ENCODE results near the gene OR2F1. TPM values are rescaled to one million over a fixed set of nuclear protein-coding genes. Genes with fewer than 3 reads are reported as not detected.

OR2F1 gene
- total RNA-seq, 1 experiment from 2014 or later: not detected

- TF ChIP-seq CTCF (IDR thresholded peaks at IDR 0.05 in 2 of 3, conservative IDR thresholded peaks at IDR 0.05 in 1 of 3; ENCODE audit: borderline replicate concordance in 1 of 3, insufficient read depth in 1 of 3, low read depth in 2 of 3, low read length in 2 of 3): no peak
These were observed 46.5 kb upstream of the OR2F1 start (continued) for GRCh38 chr7:143908120-143908519.

GRCh38 chr7:143909863-143910262 lies 44.8 kb upstream of the OR2F1 start:
- no peak for DNase-seq (ENCODE audit: low read depth, low spot score)
- Histone ChIP-seq H3K9me3 (ENCODE audit: control insufficient read depth in 1 of 2, insufficient read depth in 1 of 2, low read depth in 1 of 2, low read length in 2 of 2) (no peaks in the 10 kb centered on the region), H4K20me1 (ENCODE audit: insufficient read depth) (no peaks in the 10 kb centered on the region), H3K27me3 (ENCODE audit: insufficient read depth, low read length) (no peaks in the 10 kb centered on the region), H3K4me3 (replicated peaks in 1 of 2; ENCODE audit: low read depth in 1 of 2, low read length in 2 of 2) (no peak overlapping the region), H3K4me2 (ENCODE audit: low read length) (no peak overlapping the region), H3K9ac (ENCODE audit: low read length) (no peak overlapping the region), H3K4me1 (ENCODE audit: control insufficient read depth in 1 of 2, insufficient read depth in 2 of 2, low read length in 2 of 2) (no peaks in the 10 kb centered on the region), H3K79me2 (ENCODE audit: insufficient read depth, low read length) (no peaks in the 10 kb centered on the region), H3K27ac (ENCODE audit: low read depth, low read length) (no peak overlapping the region), H3K36me3 (ENCODE audit: control insufficient read depth in 1 of 2, insufficient read depth in 2 of 2, low read length in 2 of 2) (no peaks in the 10 kb centered on the region), H3K9me2 (ENCODE audit: insufficient read depth) (no peaks in the 10 kb centered on the region), H2AFZ (ENCODE audit: low read depth, low read length, poor library complexity, severe bottlenecking) (no peak overlapping the region)
- TF ChIP-seq CEBPB (IDR thresholded peaks at IDR 0.05; ENCODE audit: low read depth) (no peak), YY1 (IDR thresholded peaks at IDR 0.05; ENCODE audit: extremely low read depth, insufficient replicate concordance, low read depth, low read length) (no peak), JUND (IDR thresholded peaks at IDR 0.05) (no peak), FOSL1 (IDR thresholded peaks at IDR 0.05; ENCODE audit: low read depth) (no peak), SIN3A (IDR thresholded peaks at IDR 0.05; ENCODE audit: low read depth) (no peak), SRF (IDR thresholded peaks at IDR 0.05; ENCODE audit: low read depth) (no peak), MAX (IDR thresholded peaks at IDR 0.05) (no peak), ZNF274 (IDR thresholded peaks at IDR 0.05; ENCODE audit: low read depth, low read length) (no peak), ZFX (IDR thresholded peaks at IDR 0.05) (no peak), ATF3 (IDR thresholded peaks at IDR 0.05) (no peak), SP1 (IDR thresholded peaks at IDR 0.05; ENCODE audit: low read depth) (no peak), EGR1 (IDR thresholded peaks at IDR 0.05; ENCODE audit: low read depth) (no peak), ZBTB33 (IDR thresholded peaks at IDR 0.05; ENCODE audit: extremely low read depth, insufficient replicate concordance, low read length) (no peak), CBX3 (IDR thresholded peaks at IDR 0.05; ENCODE audit: low read depth) (no peak), ELF1 (IDR thresholded peaks at IDR 0.05; ENCODE audit: borderline replicate concordance, low read depth) (no peak), TCF7L2 (IDR thresholded peaks at IDR 0.05; ENCODE audit: borderline replicate concordance, extremely low read depth, insufficient read depth, insufficient read length) (no peak), EZH2 (IDR thresholded peaks at IDR 0.05) (no peak)
- no TSS peak for BruUV-seq (replicated peaks)
- POLR2A ChIA-PET: no interaction called here
- intact Hi-C loops (cut with micrococcal nuclease): loop anchor here (10.0 kb wide), 1 partner anchor 115 kb away; no protein-coding TSS in a partner anchor
- RAD21 ChIA-PET (ENCODE audit: low non-redundant PET in 1 of 2, low total read pairs in 2 of 2, uncharacterized antibody in 2 of 2, unreplicated experiment in 2 of 2): no interaction called here
- no peak for ATAC-seq
- CTCF ChIA-PET: no interaction called here
